Neuronal stem cell (in vitro differentiated cells): ENCODE data around the gene TMEM185A.
"Not testable (repeated sequence)": the region's sequence is repeated elsewhere in the genome, so short reads cannot be mapped to it uniquely, and the experiment has no call there.

Experiments used
- DNase-seq: peaks from one replicate; pipeline ENCODE4 v3.0.0-alpha.2; 2013; ENCODE audit warnings: low spot score
- H2AFZ ChIP-seq: one replicate; pipeline ENCODE4 v1.6.1; 2013; ENCODE audit warnings: mild to moderate bottlenecking, low read length, inconsistent platforms
- H2AK5ac ChIP-seq: 2 replicates; pipeline ENCODE4 v1.6.1; 2013; ENCODE audit warnings: low read depth, mild to moderate bottlenecking, inconsistent platforms, low read length, moderate library complexity, mixed read lengths
- H2BK120ac ChIP-seq: 2 replicates; pipeline ENCODE4 v1.6.1; 2013; ENCODE audit warnings: low read depth, mild to moderate bottlenecking, inconsistent platforms, low read length, moderate library complexity, mixed read lengths
- H2BK12ac ChIP-seq: one replicate; pipeline ENCODE4 v1.6.1; 2013; ENCODE audit warnings: low read length, inconsistent platforms
- H2BK15ac ChIP-seq: 2 replicates; pipeline ENCODE4 v1.6.1; 2013; ENCODE audit warnings: mild to moderate bottlenecking, low read length, inconsistent platforms, mixed read lengths
- H2BK5ac ChIP-seq: one replicate; pipeline ENCODE4 v1.6.1; 2013; ENCODE audit warnings: inconsistent platforms, mild to moderate bottlenecking, low read length, moderate library complexity
- H3K14ac ChIP-seq: one replicate; pipeline ENCODE4 v1.6.1; 2013; ENCODE audit warnings: low read length, inconsistent platforms
- H3K18ac ChIP-seq: 2 replicates; pipeline ENCODE4 v1.6.1; 2013; ENCODE audit warnings: low read length, inconsistent platforms
- H3K23ac ChIP-seq: 2 replicates; pipeline ENCODE4 v1.6.1; 2013; ENCODE audit warnings: low read depth, mild to moderate bottlenecking, mixed read lengths, low read length, inconsistent platforms; ENCODE audit not compliant: poor library complexity
- H3K27ac ChIP-seq: replicated peaks from 3 replicates; pipeline ENCODE4 v1.5.1; 2013; ENCODE audit warnings: low read length, inconsistent platforms
- H3K27me3 ChIP-seq, 3 experiments: 2 replicates each; pipeline ENCODE4 v1.6.1; 2013; ENCODE audit warnings: low read length in 3 of 3, mild to moderate bottlenecking in 2 of 3, inconsistent platforms in 1 of 3, low read depth in 1 of 3, mixed read lengths in 1 of 3, moderate library complexity in 1 of 3; ENCODE audit not compliant: control insufficient read depth in 3 of 3, insufficient read depth in 3 of 3
- H3K36me3 ChIP-seq, 2 donors: replicated peaks in 1 of 2; 2 replicates each; pipeline ENCODE4 v1.6.1; 2013; ENCODE audit warnings: low read length in 2 of 2; ENCODE audit not compliant: control insufficient read depth in 2 of 2, insufficient read depth in 2 of 2
- H3K4ac ChIP-seq: 2 replicates; pipeline ENCODE4 v1.6.1; 2013; ENCODE audit warnings: inconsistent platforms, mild to moderate bottlenecking, low read length, moderate library complexity
- H3K4me1 ChIP-seq, 2 donors: 1 replicate in 1 of 2; 2 replicates in 1 of 2; pipeline ENCODE4 v1.6.1; 2013; ENCODE audit warnings: low read length in 2 of 2, low read depth in 1 of 2; ENCODE audit not compliant: control insufficient read depth in 2 of 2, insufficient read depth in 1 of 2
- H3K4me2 ChIP-seq: one replicate; pipeline ENCODE4 v1.6.1; 2013; ENCODE audit warnings: mild to moderate bottlenecking, low read length, inconsistent platforms; ENCODE audit not compliant: insufficient read depth, poor library complexity, severe bottlenecking
- H3K4me3 ChIP-seq, 2 donors: 2 replicates each; pipeline ENCODE4 v1.5.1; 2013; ENCODE audit warnings: low read length in 2 of 2, mild to moderate bottlenecking in 2 of 2, inconsistent platforms in 1 of 2, moderate library complexity in 1 of 2
- H3K79me1 ChIP-seq: one replicate; pipeline ENCODE4 v1.6.1; 2013; ENCODE audit warnings: low read depth, mild to moderate bottlenecking, inconsistent platforms, low read length, moderate library complexity
- H3K9ac ChIP-seq: one replicate; pipeline ENCODE4 v1.6.1; 2013; ENCODE audit warnings: mild to moderate bottlenecking, low read depth, low read length, inconsistent platforms; ENCODE audit not compliant: poor library complexity
- H3K9me3 ChIP-seq, 2 donors: replicated peaks in 1 of 2; 2 replicates each; pipeline versions ENCODE3 to v1.6.1; 2013; ENCODE audit warnings: low read length in 2 of 2, mild to moderate bottlenecking in 2 of 2, inconsistent platforms in 1 of 2, low read depth in 1 of 2, mixed read lengths in 1 of 2, moderate library complexity in 1 of 2; ENCODE audit not compliant: control insufficient read depth in 2 of 2, insufficient read depth in 1 of 2
- H4K8ac ChIP-seq: one replicate; pipeline ENCODE4 v1.6.1; 2013; ENCODE audit warnings: low read depth, mild to moderate bottlenecking, inconsistent platforms, low read length, moderate library complexity
- H4K91ac ChIP-seq: one replicate; pipeline ENCODE4 v1.6.1; 2013; ENCODE audit warnings: low read length, low read depth, mild to moderate bottlenecking, inconsistent platforms; ENCODE audit not compliant: poor library complexity
- WGBS, 2 donors: extraction: QIAGEN DNeasy Blood & Tissue Kit; methylation state at CpG; one replicate each; pipeline ENCODE4 v1.1.7; 2013; ENCODE audit warnings: missing lambda C conversion rate in 2 of 2, mixed read lengths in 1 of 2; ENCODE audit not compliant: insufficient read length in 2 of 2, insufficient replicate concordance in 1 of 2; ENCODE audit errors: extremely low coverage in 2 of 2; 5-methylcytosine and 5-hydroxymethylcytosine counted together

TMEM185A gene

DNA sequence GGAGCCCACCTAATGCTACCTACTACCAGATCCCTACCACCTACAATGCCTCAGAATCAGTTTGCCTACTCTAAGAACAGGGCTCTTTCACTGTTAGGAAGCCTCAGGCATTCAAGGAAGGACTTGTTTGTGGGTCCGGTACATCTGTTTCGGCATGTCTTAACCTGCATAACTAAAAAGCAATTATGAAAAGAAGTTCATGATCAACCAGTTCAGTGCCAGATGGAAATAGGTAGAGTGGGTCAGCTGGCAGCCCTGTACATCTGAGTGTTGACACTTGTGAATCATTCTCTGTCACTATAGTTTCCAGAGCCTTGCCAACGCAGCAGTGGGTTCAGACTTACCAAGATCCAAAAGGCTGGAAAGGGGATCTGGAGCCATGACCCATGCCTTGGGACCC is 3.3 kb downstream of the TMEM185A start:
- H2BK15ac ChIP-seq = no peak overlapping the region
- no peak overlapping the region for H3K4me2 ChIP-seq
- DNase-seq = no peak
- H3K18ac ChIP-seq = no peak overlapping the region
- H3K27me3 ChIP-seq = peaks cover 0 to 12% (median 3%) of the 10 kb centered on the region in 3 experiments
- H3K4me1 ChIP-seq = no peaks in the 10 kb centered on the region
- H3K14ac ChIP-seq = no peak overlapping the region
- no peak overlapping the region for H3K27ac ChIP-seq
- H3K79me1 ChIP-seq = peaks cover 1% of the 10 kb centered on the region
- H3K9ac ChIP-seq = no peak overlapping the region
- H2AFZ ChIP-seq = no peak overlapping the region
- H4K8ac ChIP-seq = no peak overlapping the region
- H2BK120ac ChIP-seq = no peak overlapping the region
- H3K9me3 ChIP-seq = no peaks in the 10 kb centered on the region
- H3K4ac ChIP-seq = no peak overlapping the region
- no peak overlapping the region for H2BK12ac ChIP-seq
- H3K36me3 ChIP-seq = no peaks in the 10 kb centered on the region
- H2AK5ac ChIP-seq = no peak overlapping the region
- no peak overlapping the region for H3K4me3 ChIP-seq
- WGBS, 2 donors = no CpG with 5 or more reads among the region's 3 CpGs
- H4K91ac ChIP-seq = no peak overlapping the region
- H3K23ac ChIP-seq = no peak overlapping the region
- no peak overlapping the region for H2BK5ac ChIP-seq

DNA sequence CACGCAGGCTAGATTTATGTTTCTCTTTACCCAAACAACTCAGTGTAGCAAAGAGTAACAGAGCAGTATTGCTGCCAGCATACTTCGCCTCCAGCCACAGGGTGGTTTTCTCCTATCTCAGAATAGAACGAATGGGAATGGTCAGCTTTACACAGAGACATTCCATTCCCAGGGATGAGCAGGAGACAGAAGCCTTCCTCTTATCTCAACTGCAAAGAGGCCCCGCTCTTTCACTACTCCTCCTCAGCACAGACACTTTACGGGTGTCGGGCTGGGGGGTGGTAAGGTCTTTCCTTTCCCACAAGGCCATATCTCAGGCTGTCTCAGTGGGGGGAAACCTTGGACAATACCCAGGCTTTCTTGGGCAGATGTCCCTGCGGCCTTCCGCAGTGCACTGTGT is 4.8 kb downstream of the TMEM185A start:
- WGBS, 2 donors = no CpG with 5 or more reads among the region's 8 CpGs
- H3K4me3 ChIP-seq, H4K91ac ChIP-seq, H3K9ac ChIP-seq, H3K36me3 ChIP-seq, H2AK5ac ChIP-seq, H3K18ac ChIP-seq, H3K4me1 ChIP-seq, H2BK15ac ChIP-seq, H3K4ac ChIP-seq, H3K14ac ChIP-seq, H2BK12ac ChIP-seq, H3K27me3 ChIP-seq, H3K27ac ChIP-seq, H2AFZ ChIP-seq, H4K8ac ChIP-seq, H3K79me1 ChIP-seq, H3K23ac ChIP-seq, H3K4me2 ChIP-seq, DNase-seq, H2BK120ac ChIP-seq, H2BK5ac ChIP-seq, H3K9me3 ChIP-seq: not testable (repeated sequence)

GRCh38 chrX:149619662-149620061 is 11.9 kb downstream of the TMEM185A start:
- not testable (repeated sequence) for H2BK120ac ChIP-seq, H3K9me3 ChIP-seq, H3K23ac ChIP-seq, H2AFZ ChIP-seq, H4K8ac ChIP-seq, H3K4me3 ChIP-seq, H2BK5ac ChIP-seq, H3K9ac ChIP-seq, H2BK15ac ChIP-seq, H4K91ac ChIP-seq, H3K4ac ChIP-seq, H2AK5ac ChIP-seq, H3K27me3 ChIP-seq, H3K79me1 ChIP-seq, H3K36me3 ChIP-seq, H3K4me1 ChIP-seq, H3K14ac ChIP-seq, H3K4me2 ChIP-seq, H3K18ac ChIP-seq, H3K27ac ChIP-seq, H2BK12ac ChIP-seq, DNase-seq
- no CpG with 5 or more reads among the region's 1 CpG for WGBS, 2 donors

DNA sequence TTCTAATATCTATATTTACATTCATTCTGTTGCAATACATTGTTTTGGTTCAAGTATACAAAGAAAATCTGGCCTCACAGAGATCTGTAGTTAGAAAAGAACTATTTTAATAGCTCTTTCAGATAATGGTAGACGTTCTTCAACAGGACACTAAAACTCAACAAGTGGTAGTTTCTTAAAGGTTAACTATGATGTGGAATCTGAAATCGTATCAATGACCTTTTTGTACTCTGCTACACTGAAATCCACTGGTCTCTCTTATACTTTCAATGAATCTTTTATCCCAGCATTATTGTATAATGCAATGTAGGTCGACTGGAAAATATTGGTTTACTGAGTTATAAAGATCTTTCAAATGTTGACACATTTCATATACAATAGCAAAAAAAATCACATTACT is 12.7 kb downstream of the TMEM185A start:
- H3K14ac ChIP-seq = no peak overlapping the region
- no peaks in the 10 kb centered on the region for H3K9me3 ChIP-seq
- H3K4me3 ChIP-seq = no peak overlapping the region
- no peak overlapping the region for H4K8ac ChIP-seq
- H3K27ac ChIP-seq = no peak overlapping the region
- no peak for DNase-seq
- no peak overlapping the region for H3K9ac ChIP-seq
- H2AK5ac ChIP-seq = no peak overlapping the region
- H3K23ac ChIP-seq = no peak overlapping the region
- no peak overlapping the region for H3K4me2 ChIP-seq
- H4K91ac ChIP-seq = no peak overlapping the region
- no peak overlapping the region for H2BK5ac ChIP-seq
- H3K36me3 ChIP-seq = no peaks in the 10 kb centered on the region
- H2AFZ ChIP-seq = no peak overlapping the region
- no peak overlapping the region for H2BK15ac ChIP-seq
- H3K27me3 ChIP-seq = no peaks in the 10 kb centered on the region
- WGBS, 2 donors = no CpG with 5 or more reads among the region's 3 CpGs
- no peak overlapping the region for H3K4ac ChIP-seq
- no peak overlapping the region for H3K18ac ChIP-seq
- H3K79me1 ChIP-seq = peaks cover 1% of the 10 kb centered on the region
- no peak overlapping the region for H2BK120ac ChIP-seq
- no peaks in the 10 kb centered on the region for H3K4me1 ChIP-seq
- H2BK12ac ChIP-seq = no peak overlapping the region
